ENCODE measurements around the gene ZCCHC4.

ZCCHC4 gene

DNA sequence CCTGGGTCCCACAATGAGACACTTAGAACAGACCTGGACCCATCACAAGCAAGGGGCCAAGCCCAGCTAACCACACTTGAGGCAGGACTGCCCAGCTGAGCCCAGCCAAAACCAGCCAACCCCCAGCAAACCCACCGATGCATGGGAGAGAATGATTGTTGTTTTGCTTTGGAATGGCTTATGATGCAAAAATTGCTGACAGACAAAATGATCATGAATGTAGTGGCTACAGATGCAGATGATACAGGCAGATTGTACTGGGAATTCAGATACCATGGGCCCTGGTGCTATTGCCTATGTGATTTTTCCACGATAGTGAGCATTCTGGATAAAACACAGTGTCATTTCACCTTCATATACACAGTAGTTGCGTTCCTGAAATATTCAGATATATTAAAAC is 9.0 kb upstream of the ZCCHC4 start:
- no peaks in the 10 kb centered on the region for H3K4me1 ChIP-seq (ENCODE audit: control insufficient read depth in 1 of 2, insufficient read depth in 2 of 2, low read length in 2 of 2)
- no peak overlapping the region for H3K4me3 ChIP-seq (ENCODE audit: low read depth in 1 of 2, low read length in 2 of 2)
- H3K9me3 ChIP-seq (ENCODE audit: control insufficient read depth in 1 of 2, low read length in 2 of 2): no peaks in the 10 kb centered on the region
- no peaks in the 10 kb centered on the region for H3K27me3 ChIP-seq (ENCODE audit: low read depth, low read length)
- no peaks in the 10 kb centered on the region for H3K36me3 ChIP-seq (ENCODE audit: control insufficient read depth in 1 of 2, insufficient read depth in 2 of 2, low read length in 2 of 2)
- H3K27ac ChIP-seq (ENCODE audit: low read length): no peak overlapping the region

DNA sequence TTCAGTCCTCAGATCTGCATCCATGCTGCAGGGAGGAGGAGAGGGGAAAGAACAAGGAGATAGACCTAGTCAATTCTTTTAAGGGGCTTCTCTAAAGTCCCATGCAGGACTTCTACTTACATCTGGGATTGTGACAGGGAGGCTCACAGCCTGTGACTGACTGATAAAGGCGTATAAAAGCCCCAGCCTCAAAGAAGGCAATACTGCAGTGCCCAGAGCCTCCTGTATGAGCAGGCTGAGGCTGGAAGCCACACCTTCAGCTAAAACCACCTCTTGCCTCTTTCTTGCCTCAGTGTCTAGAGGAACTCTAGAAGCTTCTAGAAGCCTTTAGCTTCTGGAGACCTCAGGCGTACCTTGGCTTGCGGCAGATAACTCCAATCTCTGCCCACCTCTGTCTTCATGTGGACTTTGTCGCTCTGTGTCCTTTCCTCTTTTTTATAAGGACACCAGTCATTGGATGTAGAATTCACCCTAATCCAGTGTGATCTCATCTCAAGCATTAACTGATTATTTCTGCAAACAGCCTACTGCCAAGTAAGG is 6.0 kb upstream of the ZCCHC4 start:
- no peak overlapping the region for H3K4me3 ChIP-seq (ENCODE audit: low read depth in 1 of 2, low read length in 2 of 2)
- no peaks in the 10 kb centered on the region for H3K27me3 ChIP-seq (ENCODE audit: low read depth, low read length)
- no peaks in the 10 kb centered on the region for H3K36me3 ChIP-seq (ENCODE audit: control insufficient read depth in 1 of 2, insufficient read depth in 2 of 2, low read length in 2 of 2)
- H3K4me1 ChIP-seq (ENCODE audit: control insufficient read depth in 1 of 2, insufficient read depth in 2 of 2, low read length in 2 of 2): no peaks in the 10 kb centered on the region
- no peaks in the 10 kb centered on the region for H3K9me3 ChIP-seq (ENCODE audit: control insufficient read depth in 1 of 2, low read length in 2 of 2)
- no peak overlapping the region for H3K27ac ChIP-seq (ENCODE audit: low read length)

GRCh38 chr4:25307596-25307995 is 5.0 kb upstream of the ZCCHC4 start:
- no peaks in the 10 kb centered on the region for H3K27me3 ChIP-seq (ENCODE audit: low read depth, low read length)
- H3K4me1 ChIP-seq (ENCODE audit: control insufficient read depth in 1 of 2, insufficient read depth in 2 of 2, low read length in 2 of 2): no peaks in the 10 kb centered on the region
- no peaks in the 10 kb centered on the region for H3K9me3 ChIP-seq (ENCODE audit: control insufficient read depth in 1 of 2, low read length in 2 of 2)
- no peak overlapping the region for H3K27ac ChIP-seq (ENCODE audit: low read length)
- H3K36me3 ChIP-seq (ENCODE audit: control insufficient read depth in 1 of 2, insufficient read depth in 2 of 2, low read length in 2 of 2): no peaks in the 10 kb centered on the region
- H3K4me3 ChIP-seq (ENCODE audit: low read depth in 1 of 2, low read length in 2 of 2): no peak overlapping the region

DNA sequence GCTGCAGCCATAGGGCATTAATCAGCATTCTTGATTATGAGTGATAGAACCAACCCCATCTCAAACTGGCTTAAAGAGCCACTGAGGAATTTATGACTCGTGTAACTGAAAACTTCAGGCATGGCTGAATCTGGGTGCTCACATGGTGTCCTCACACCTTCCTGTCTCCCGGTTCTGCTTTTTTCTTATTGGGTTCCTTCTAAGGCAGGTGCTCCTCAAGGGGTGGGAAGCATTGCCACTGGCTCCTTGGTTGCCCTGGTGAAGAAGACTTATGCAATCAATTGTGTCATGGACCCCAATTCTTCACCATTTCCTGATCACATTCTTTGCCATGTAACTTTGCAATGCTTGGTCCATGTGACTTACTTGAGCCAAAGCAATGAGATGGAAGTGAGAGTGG is 4.3 kb upstream of the ZCCHC4 start:
- Histone ChIP-seq H3K9me3 (ENCODE audit: control insufficient read depth in 1 of 2, low read length in 2 of 2) (no peaks in the 10 kb centered on the region), H3K27me3 (ENCODE audit: low read depth, low read length) (no peaks in the 10 kb centered on the region), H3K4me1 (ENCODE audit: control insufficient read depth in 1 of 2, insufficient read depth in 2 of 2, low read length in 2 of 2) (peaks cover 0 to 4% of the 10 kb centered on the region in 2 donors), H3K27ac (ENCODE audit: low read length) (no peak overlapping the region), H3K4me3 (ENCODE audit: low read depth in 1 of 2, low read length in 2 of 2) (no peak overlapping the region), H3K36me3 (ENCODE audit: control insufficient read depth in 1 of 2, insufficient read depth in 2 of 2, low read length in 2 of 2) (no peaks in the 10 kb centered on the region)

- no peaks in the 10 kb centered on the region for H3K9me3 ChIP-seq (ENCODE audit: control insufficient read depth in 1 of 2, low read length in 2 of 2)
- no peaks in the 10 kb centered on the region for H3K36me3 ChIP-seq (ENCODE audit: control insufficient read depth in 1 of 2, insufficient read depth in 2 of 2, low read length in 2 of 2)
- H3K27ac ChIP-seq (ENCODE audit: low read length): no peak overlapping the region
- no peaks in the 10 kb centered on the region for H3K27me3 ChIP-seq (ENCODE audit: low read depth, low read length)
- peaks cover 0 to 9% of the 10 kb centered on the region in 2 donors for H3K4me1 ChIP-seq (ENCODE audit: control insufficient read depth in 1 of 2, insufficient read depth in 2 of 2, low read length in 2 of 2)
- H3K4me3 ChIP-seq (ENCODE audit: low read depth in 1 of 2, low read length in 2 of 2): no peak overlapping the region
Measured at GRCh38 chr4:25308761-25309160, 3.8 kb upstream of the ZCCHC4 start.

DNA sequence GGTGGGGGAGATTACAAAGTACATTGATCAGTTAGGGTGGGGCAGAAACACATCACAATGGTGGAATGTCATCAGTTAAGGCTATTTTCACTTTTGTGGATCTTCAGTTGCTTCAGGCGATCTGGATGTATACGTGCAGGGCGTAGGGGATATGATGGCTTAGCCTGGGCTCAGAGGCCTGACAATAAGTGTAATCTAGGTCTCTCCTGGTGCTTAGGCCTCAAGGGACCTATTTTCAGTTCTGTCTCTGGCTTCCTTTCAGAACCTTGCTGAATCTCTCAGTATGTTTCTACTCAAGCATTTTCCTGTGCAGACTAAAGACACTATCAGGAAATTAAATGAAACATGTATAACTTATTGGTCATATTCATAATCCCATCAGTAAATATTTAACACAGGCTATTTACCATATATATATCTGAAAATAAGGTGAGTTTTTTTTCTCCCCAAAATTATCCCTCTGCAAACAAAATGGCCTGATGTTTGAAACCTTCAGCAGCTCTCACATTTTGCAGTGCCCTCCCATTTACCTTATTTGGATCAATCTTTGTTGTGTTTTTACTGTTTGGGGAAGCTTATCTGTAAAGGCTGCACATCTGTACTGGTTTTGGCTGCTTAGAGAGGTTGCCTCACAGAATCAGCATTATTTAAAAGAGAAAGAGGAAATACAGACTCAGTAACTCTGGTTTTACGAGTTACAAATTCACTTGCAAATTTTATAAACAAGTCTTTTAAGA is 2.3 kb upstream of the ZCCHC4 start:
- H3K9me3 ChIP-seq (ENCODE audit: control insufficient read depth in 1 of 2, low read length in 2 of 2): no peaks in the 10 kb centered on the region
- H3K27ac ChIP-seq (ENCODE audit: low read length): no peak overlapping the region
- peaks cover 0 to 10% of the 10 kb centered on the region in 2 donors for H3K36me3 ChIP-seq (ENCODE audit: control insufficient read depth in 1 of 2, insufficient read depth in 2 of 2, low read length in 2 of 2)
- H3K4me1 ChIP-seq (ENCODE audit: control insufficient read depth in 1 of 2, insufficient read depth in 2 of 2, low read length in 2 of 2): peaks cover 0 to 11% of the 10 kb centered on the region in 2 donors
- peak overlapping the region in 1 of 2 donors; percentile 31 for H3K4me3 ChIP-seq (ENCODE audit: low read depth in 1 of 2, low read length in 2 of 2)
- H3K27me3 ChIP-seq (ENCODE audit: low read depth, low read length): no peaks in the 10 kb centered on the region

DNA sequence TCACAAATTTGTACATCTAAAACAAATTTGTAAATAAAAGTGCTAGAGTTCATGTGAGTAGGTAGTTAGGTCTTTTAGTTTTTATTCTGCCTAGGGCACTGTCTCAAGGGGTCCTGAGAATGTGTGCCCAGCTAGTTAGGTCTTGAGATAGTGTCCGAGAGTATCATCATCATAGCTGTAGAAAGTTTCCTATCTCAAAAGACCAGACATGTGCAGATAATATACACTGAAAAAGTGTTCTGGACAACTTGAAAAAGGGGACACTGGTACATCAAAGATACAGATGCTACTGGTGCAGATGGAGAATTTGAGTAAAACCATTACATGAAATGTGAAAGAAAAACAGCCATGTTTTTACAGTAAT is 1.8 kb upstream of the ZCCHC4 start:
- H3K4me1 ChIP-seq (ENCODE audit: control insufficient read depth in 1 of 2, insufficient read depth in 2 of 2, low read length in 2 of 2): peaks cover 0 to 11% of the 10 kb centered on the region in 2 donors
- H3K36me3 ChIP-seq (ENCODE audit: control insufficient read depth in 1 of 2, insufficient read depth in 2 of 2, low read length in 2 of 2): peaks cover 0 to 11% of the 10 kb centered on the region in 2 donors
- no peak overlapping the region for H3K27ac ChIP-seq (ENCODE audit: low read length)
- H3K27me3 ChIP-seq (ENCODE audit: low read depth, low read length): no peaks in the 10 kb centered on the region
- H3K9me3 ChIP-seq (ENCODE audit: control insufficient read depth in 1 of 2, low read length in 2 of 2): no peaks in the 10 kb centered on the region
- peak overlapping the region in 1 of 2 donors; percentile 31 for H3K4me3 ChIP-seq (ENCODE audit: low read depth in 1 of 2, low read length in 2 of 2)

- Histone ChIP-seq H3K27me3 (ENCODE audit: low read depth, low read length) (no peaks in the 10 kb centered on the region), H3K27ac (ENCODE audit: low read length) (peak overlapping the region; percentile 65), H3K9me3 (ENCODE audit: control insufficient read depth in 1 of 2, low read length in 2 of 2) (no peaks in the 10 kb centered on the region), H3K4me3 (ENCODE audit: low read depth in 1 of 2, low read length in 2 of 2) (peak overlapping the region; percentile 81 to 93), H3K4me1 (ENCODE audit: control insufficient read depth in 1 of 2, insufficient read depth in 2 of 2, low read length in 2 of 2) (peaks cover 0 to 11% of the 10 kb centered on the region in 2 donors), H3K36me3 (ENCODE audit: control insufficient read depth in 1 of 2, insufficient read depth in 2 of 2, low read length in 2 of 2) (peaks cover 4 to 25% of the 10 kb centered on the region in 2 donors)
Measured at GRCh38 chr4:25313201-25313895, 774 bp downstream of the ZCCHC4 start.

- no peak overlapping the region for H3K4me3 ChIP-seq (ENCODE audit: low read depth in 1 of 2, low read length in 2 of 2)
- H3K4me1 ChIP-seq (ENCODE audit: control insufficient read depth in 1 of 2, insufficient read depth in 2 of 2, low read length in 2 of 2): no peaks in the 10 kb centered on the region
- H3K36me3 ChIP-seq (ENCODE audit: control insufficient read depth in 1 of 2, insufficient read depth in 2 of 2, low read length in 2 of 2): peaks cover 4 to 34% of the 10 kb centered on the region in 2 donors
- no peaks in the 10 kb centered on the region for H3K9me3 ChIP-seq (ENCODE audit: control insufficient read depth in 1 of 2, low read length in 2 of 2)
- H3K27me3 ChIP-seq (ENCODE audit: low read depth, low read length): no peaks in the 10 kb centered on the region
- H3K27ac ChIP-seq (ENCODE audit: low read length): no peak overlapping the region
Measured at GRCh38 chr4:25320336-25320735, 7.8 kb downstream of the ZCCHC4 start.

- Histone ChIP-seq H3K4me1 (ENCODE audit: control insufficient read depth in 1 of 2, insufficient read depth in 2 of 2, low read length in 2 of 2) (no peaks in the 10 kb centered on the region), H3K27me3 (ENCODE audit: low read depth, low read length) (no peaks in the 10 kb centered on the region), H3K9me3 (ENCODE audit: control insufficient read depth in 1 of 2, low read length in 2 of 2) (no peaks in the 10 kb centered on the region), H3K27ac (ENCODE audit: low read length) (no peak overlapping the region), H3K4me3 (ENCODE audit: low read depth in 1 of 2, low read length in 2 of 2) (no peak overlapping the region), H3K36me3 (ENCODE audit: control insufficient read depth in 1 of 2, insufficient read depth in 2 of 2, low read length in 2 of 2) (peaks cover 4 to 33% of the 10 kb centered on the region in 2 donors)
Measured at GRCh38 chr4:25320773-25321172, 8.2 kb downstream of the ZCCHC4 start.

DNA sequence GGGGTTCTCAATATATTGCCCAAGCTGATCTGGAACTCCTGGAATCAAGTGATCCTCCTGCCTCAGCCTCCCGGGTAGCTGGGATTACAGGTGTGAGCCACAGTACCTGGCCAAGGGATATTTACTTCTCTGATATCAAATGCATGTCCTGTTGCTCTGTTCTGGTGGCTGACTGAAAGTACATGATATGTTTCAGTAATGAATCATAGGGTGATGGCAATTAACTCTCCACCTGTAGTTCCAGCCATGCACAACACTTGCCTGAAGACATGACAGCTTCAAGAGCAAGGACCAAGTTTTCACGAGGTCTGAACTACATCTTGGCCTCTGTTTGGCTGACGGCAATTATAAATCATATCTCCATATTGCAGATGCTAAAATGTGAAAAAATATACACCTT is 9.1 kb downstream of the ZCCHC4 start:
- peaks cover 0 to 24% of the 10 kb centered on the region in 2 donors for H3K36me3 ChIP-seq (ENCODE audit: control insufficient read depth in 1 of 2, insufficient read depth in 2 of 2, low read length in 2 of 2)
- no peaks in the 10 kb centered on the region for H3K4me1 ChIP-seq (ENCODE audit: control insufficient read depth in 1 of 2, insufficient read depth in 2 of 2, low read length in 2 of 2)
- no peak overlapping the region for H3K4me3 ChIP-seq (ENCODE audit: low read depth in 1 of 2, low read length in 2 of 2)
- H3K27ac ChIP-seq (ENCODE audit: low read length): no peak overlapping the region
- no peaks in the 10 kb centered on the region for H3K27me3 ChIP-seq (ENCODE audit: low read depth, low read length)
- H3K9me3 ChIP-seq (ENCODE audit: control insufficient read depth in 1 of 2, low read length in 2 of 2): no peaks in the 10 kb centered on the region

Measured in muscle layer of duodenum (tissue), 2 donors.